ENCODE measurements around the gene HPSE2.

The HPSE2 gene

GRCh38 chr10:98410759-98411158 is 824.9 kb downstream of the HPSE2 start:
- no peak for DNase-seq (ENCODE audit: low read depth)

GRCh38 chr10:98410135-98410743 is 825.4 kb downstream of the HPSE2 start:
- no peak for DNase-seq (ENCODE audit: low read depth)

GRCh38 chr10:98408799-98409198 is 826.9 kb downstream of the HPSE2 start:
- no peak for DNase-seq (ENCODE audit: low read depth)

- no peak for DNase-seq (ENCODE audit: low read depth)
These were observed 827.9 kb downstream of the HPSE2 start for GRCh38 chr10:98407744-98408241.
